ENCODE results near the gene GPC3.
"Not testable (repeated sequence)": the region's sequence is repeated elsewhere in the genome, so short reads cannot be mapped to it uniquely, and the experiment has no call there.

GPC3 gene

GRCh38 chrX:133888984-133889383, 96.4 kb downstream of the GPC3 start:
- H2BK15ac ChIP-seq (replicated peaks; ENCODE audit: low read depth): no peak overlapping the region
- no CpG with 5 or more reads among the region's 1 CpG for WGBS (ENCODE audit: extremely low coverage, insufficient coverage, low lambda C conversion rate)
- no peaks in the 10 kb centered on the region for H3K4me1 ChIP-seq (ENCODE audit: control insufficient read depth, low read depth, low read length)
- DNase-seq: no peak
- H3K9ac ChIP-seq (ENCODE audit: low read length): no peak overlapping the region
- H3K4me2 ChIP-seq (ENCODE audit: low read length): no peak overlapping the region
- H3K18ac ChIP-seq (ENCODE audit: low read length): no peak overlapping the region
- no peak overlapping the region for H4K8ac ChIP-seq (ENCODE audit: low read depth, low read length)
- no peak overlapping the region for H3K56ac ChIP-seq (ENCODE audit: low read length)
- no peaks in the 10 kb centered on the region for H3K79me1 ChIP-seq (ENCODE audit: low read length)
- H3K36me3 ChIP-seq (ENCODE audit: control insufficient read depth, insufficient read depth, low read length): no peaks in the 10 kb centered on the region
- no peak overlapping the region for H3K27ac ChIP-seq (ENCODE audit: low read depth, low read length)
- H2BK120ac ChIP-seq (ENCODE audit: low read depth, low read length): no peak overlapping the region
- H3K23ac ChIP-seq (ENCODE audit: low read length): no peak overlapping the region
- H3K27me3 ChIP-seq (ENCODE audit: insufficient read depth, low read length, poor library complexity): no peaks in the 10 kb centered on the region
- H2BK5ac ChIP-seq (ENCODE audit: low read length): no peak overlapping the region
- H3K4me3 ChIP-seq (ENCODE audit: low read length): no peak overlapping the region
- H2AK5ac ChIP-seq (ENCODE audit: low read length): no peak overlapping the region
- H4K5ac ChIP-seq (ENCODE audit: low read length): no peak overlapping the region
- no peak overlapping the region for H3K4ac ChIP-seq (ENCODE audit: low read depth, low read length)
- H3K79me2 ChIP-seq (ENCODE audit: control insufficient read depth, insufficient read depth, low read length): no peaks in the 10 kb centered on the region

GRCh38 chrX:133888084-133888483, 97.3 kb downstream of the GPC3 start:
- H3K4me3 ChIP-seq (ENCODE audit: low read length); H2BK5ac ChIP-seq (ENCODE audit: low read length); H2AK5ac ChIP-seq (ENCODE audit: low read length); H3K4me1 ChIP-seq (ENCODE audit: control insufficient read depth, low read depth, low read length); H3K27ac ChIP-seq (ENCODE audit: low read depth, low read length); H3K27me3 ChIP-seq (ENCODE audit: insufficient read depth, low read length, poor library complexity); H3K56ac ChIP-seq (ENCODE audit: low read length); H4K8ac ChIP-seq (ENCODE audit: low read depth, low read length); H3K79me2 ChIP-seq (ENCODE audit: control insufficient read depth, insufficient read depth, low read length); H3K18ac ChIP-seq (ENCODE audit: low read length); H3K9ac ChIP-seq (ENCODE audit: low read length); H3K36me3 ChIP-seq (ENCODE audit: control insufficient read depth, insufficient read depth, low read length); H2BK120ac ChIP-seq (ENCODE audit: low read depth, low read length); H3K23ac ChIP-seq (ENCODE audit: low read length); H3K4ac ChIP-seq (ENCODE audit: low read depth, low read length); DNase-seq; H4K5ac ChIP-seq (ENCODE audit: low read length); H3K79me1 ChIP-seq (ENCODE audit: low read length); H2BK15ac ChIP-seq (replicated peaks; ENCODE audit: low read depth); H3K4me2 ChIP-seq (ENCODE audit: low read length): not testable (repeated sequence)
- WGBS (ENCODE audit: extremely low coverage, insufficient coverage, low lambda C conversion rate): no CpG with 5 or more reads among the region's 3 CpGs

- no peak for DNase-seq
- Histone ChIP-seq H2BK5ac (ENCODE audit: low read length) (no peak overlapping the region), H3K27ac (ENCODE audit: low read depth, low read length) (no peak overlapping the region), H3K79me1 (ENCODE audit: low read length) (no peaks in the 10 kb centered on the region), H3K56ac (ENCODE audit: low read length) (no peak overlapping the region), H3K23ac (ENCODE audit: low read length) (no peak overlapping the region), H2AK5ac (ENCODE audit: low read length) (no peak overlapping the region), H3K4me3 (ENCODE audit: low read length) (no peak overlapping the region), H3K79me2 (ENCODE audit: control insufficient read depth, insufficient read depth, low read length) (no peaks in the 10 kb centered on the region), H3K4me2 (ENCODE audit: low read length) (no peak overlapping the region), H3K4me1 (ENCODE audit: control insufficient read depth, low read depth, low read length) (peaks cover 2% of the 10 kb centered on the region), H3K36me3 (ENCODE audit: control insufficient read depth, insufficient read depth, low read length) (no peaks in the 10 kb centered on the region), H3K18ac (ENCODE audit: low read length) (no peak overlapping the region), H4K8ac (ENCODE audit: low read depth, low read length) (no peak overlapping the region), H3K4ac (ENCODE audit: low read depth, low read length) (no peak overlapping the region), H2BK120ac (ENCODE audit: low read depth, low read length) (no peak overlapping the region), H3K9ac (ENCODE audit: low read length) (no peak overlapping the region), H3K27me3 (ENCODE audit: insufficient read depth, low read length, poor library complexity) (no peaks in the 10 kb centered on the region), H2BK15ac (replicated peaks; ENCODE audit: low read depth) (no peak overlapping the region), H4K5ac (ENCODE audit: low read length) (no peak overlapping the region)
- no CpG with 5 or more reads among the region's 4 CpGs for WGBS (ENCODE audit: extremely low coverage, insufficient coverage, low lambda C conversion rate)
Measured at GRCh38 chrX:133884430-133885394, 100.7 kb downstream of the GPC3 start.

GRCh38 chrX:133881893-133882292, 103.5 kb downstream of the GPC3 start:
- Histone ChIP-seq H3K23ac (ENCODE audit: low read length) (no peak overlapping the region), H4K5ac (ENCODE audit: low read length) (no peak overlapping the region), H3K79me2 (ENCODE audit: control insufficient read depth, insufficient read depth, low read length) (no peaks in the 10 kb centered on the region), H3K27ac (ENCODE audit: low read depth, low read length) (no peak overlapping the region), H4K8ac (ENCODE audit: low read depth, low read length) (no peak overlapping the region), H3K18ac (ENCODE audit: low read length) (no peak overlapping the region), H3K9ac (ENCODE audit: low read length) (no peak overlapping the region), H2BK120ac (ENCODE audit: low read depth, low read length) (no peak overlapping the region), H3K79me1 (ENCODE audit: low read length) (no peaks in the 10 kb centered on the region), H2AK5ac (ENCODE audit: low read length) (no peak overlapping the region), H3K4me3 (ENCODE audit: low read length) (no peak overlapping the region), H3K56ac (ENCODE audit: low read length) (no peak overlapping the region), H3K4me1 (ENCODE audit: control insufficient read depth, low read depth, low read length) (peaks cover 2% of the 10 kb centered on the region), H2BK5ac (ENCODE audit: low read length) (no peak overlapping the region), H3K27me3 (ENCODE audit: insufficient read depth, low read length, poor library complexity) (no peaks in the 10 kb centered on the region), H3K36me3 (ENCODE audit: control insufficient read depth, insufficient read depth, low read length) (no peaks in the 10 kb centered on the region), H3K4me2 (ENCODE audit: low read length) (no peak overlapping the region), H2BK15ac (replicated peaks; ENCODE audit: low read depth) (no peak overlapping the region), H3K4ac (ENCODE audit: low read depth, low read length) (no peak overlapping the region)
- DNase-seq: peak; percentile 92
- no CpG with 5 or more reads among the region's 7 CpGs for WGBS (ENCODE audit: extremely low coverage, insufficient coverage, low lambda C conversion rate)

GRCh38 chrX:133881007-133881406, 104.4 kb downstream of the GPC3 start:
- WGBS (ENCODE audit: extremely low coverage, insufficient coverage, low lambda C conversion rate): no CpG with 5 or more reads among the region's 4 CpGs
- no peaks in the 10 kb centered on the region for H3K79me2 ChIP-seq (ENCODE audit: control insufficient read depth, insufficient read depth, low read length)

More at GRCh38 chrX:133881007-133881406, 104.4 kb downstream of the GPC3 start:
- no peak overlapping the region for H4K5ac ChIP-seq (ENCODE audit: low read length)
- no peak overlapping the region for H2AK5ac ChIP-seq (ENCODE audit: low read length)
- no peak overlapping the region for H3K4me3 ChIP-seq (ENCODE audit: low read length)
- no peaks in the 10 kb centered on the region for H3K79me1 ChIP-seq (ENCODE audit: low read length)
- H3K4ac ChIP-seq (ENCODE audit: low read depth, low read length): no peak overlapping the region
- H2BK120ac ChIP-seq (ENCODE audit: low read depth, low read length): no peak overlapping the region
- H3K9ac ChIP-seq (ENCODE audit: low read length): no peak overlapping the region
- no peak overlapping the region for H3K23ac ChIP-seq (ENCODE audit: low read length)
- no peak overlapping the region for H3K56ac ChIP-seq (ENCODE audit: low read length)
- H3K4me1 ChIP-seq (ENCODE audit: control insufficient read depth, low read depth, low read length): peaks cover 2% of the 10 kb centered on the region
- H3K27me3 ChIP-seq (ENCODE audit: insufficient read depth, low read length, poor library complexity): no peaks in the 10 kb centered on the region
- H2BK5ac ChIP-seq (ENCODE audit: low read length): no peak overlapping the region
- no peak for DNase-seq
- no peak overlapping the region for H4K8ac ChIP-seq (ENCODE audit: low read depth, low read length)
- no peaks in the 10 kb centered on the region for H3K36me3 ChIP-seq (ENCODE audit: control insufficient read depth, insufficient read depth, low read length)
- no peak overlapping the region for H3K18ac ChIP-seq (ENCODE audit: low read length)
- no peak overlapping the region for H3K4me2 ChIP-seq (ENCODE audit: low read length)
- H3K27ac ChIP-seq (ENCODE audit: low read depth, low read length): no peak overlapping the region
- H2BK15ac ChIP-seq (replicated peaks; ENCODE audit: low read depth): no peak overlapping the region

Data from mesendoderm (in vitro differentiated cells).